Transverse colon (tissue), 4 donors: ENCODE data around the gene HIGD2A. TPM values are rescaled to one million over a fixed set of nuclear protein-coding genes. Genes with fewer than 3 reads are reported as not detected.

Experiments
- DNase-seq: peaks from one replicate; pipeline ENCODE4 v3.0.0-alpha.2; 2019
- H3K27ac ChIP-seq, 4 donors: fragments of 200-600 bp; sonication (generic); 2 replicates each; pipeline ENCODE4 v1.5.1; 2016 to 2018; ENCODE audit warnings: inconsistent platforms in 4 of 4
- H3K27me3 ChIP-seq: fragments of 200-600 bp; sonication (generic); 2 replicates; pipeline ENCODE4 v1.5.1; 2017; ENCODE audit warnings: inconsistent platforms
- H3K36me3 ChIP-seq, 4 donors: fragments of 200-600 bp; sonication (generic); 2 replicates each; pipeline ENCODE4 v1.5.1; 2017 to 2019; ENCODE audit warnings: inconsistent platforms in 4 of 4
- H3K4me1 ChIP-seq, 4 donors: fragments of 200-600 bp; sonication (generic); 2 replicates each; pipeline ENCODE4 v1.5.1; 2017 to 2020; ENCODE audit warnings: inconsistent platforms in 4 of 4
- H3K4me3 ChIP-seq, 4 donors: fragments of 200-600 bp; sonication (generic); 1 replicate in 1 of 4; 2 replicates in 3 of 4; pipeline versions ENCODE4 v1.5.1 to v1.6.1; 2017 to 2019; ENCODE audit warnings: inconsistent platforms in 4 of 4
- H3K9me3 ChIP-seq, 2 donors: fragments of 200-600 bp; sonication (generic); 2 replicates each; pipeline ENCODE4 v1.5.1; 2017 to 2019; ENCODE audit warnings: inconsistent platforms in 2 of 2
- EP300 ChIP-seq: sonication (generic); formaldehyde crosslinking; IDR thresholded peaks from one replicate; pipeline ENCODE4 v1.6.1; 2017; ENCODE audit warnings: antibody characterized with exemption, low read depth
- POLR2A ChIP-seq: fragments of 450-650 bp; IDR thresholded peaks from one replicate; pipeline ENCODE4 v1.6.1; 2016; ENCODE audit warnings: antibody characterized with exemption, mild to moderate bottlenecking, moderate library complexity
- POLR2AphosphoS5 ChIP-seq, 3 donors: sonication (generic); formaldehyde crosslinking; IDR thresholded peaks; one replicate each; pipeline ENCODE4 v1.6.1; 2016; ENCODE audit warnings: antibody characterized with exemption in 3 of 3
- whole genome bisulfite sequencing, 2 donors: methylation state at CpG; one replicate each; pipeline ENCODE4 v1.1.5; 2018; ENCODE audit warnings: low coverage in 1 of 2; 5-methylcytosine and 5-hydroxymethylcytosine counted together
- in situ Hi-C, 4 donors: fragments of 200-750 bp; cut with MboI; loops; one replicate each; pipeline versions ENCODE4 v1.15.0 to v1.15.1; 2017; ENCODE audit warnings: low sequenced_read_pairs in 3 of 4, low pct_ligation_motif_present in 1 of 4, low pct_unique_long_range_greater_than_20kb in 1 of 4
- intact Hi-C: fragments of 100-400 bp; cut with DNase I; formaldehyde crosslinking; loops from one replicate; pipeline ENCODE4 v1.15.1; 2023; ENCODE audit warnings: low total_unique reads
- total RNA-seq, 4 donors: library from RNA; depleted of rRNA; stranded (reverse); fragments of >200 nt; gene quantifications; one replicate each; pipeline ENCODE4 v1.1.0, GENCODE V29; 2016
- TF ChIP-seq, protein P1 (sequence below), 5 experiments: fragments of 200-600 bp in 3 of 5; fragments of 450-650 bp in 2 of 5; sonication (generic) in 3 of 5; IDR thresholded peaks; 1 replicate in 2 of 5; 2 replicates in 3 of 5; pipeline ENCODE4 v1.5.1; 2016 to 2017; ENCODE audit warnings: antibody characterized with exemption in 5 of 5, inconsistent platforms in 3 of 5, mild to moderate bottlenecking in 2 of 5, moderate library complexity in 1 of 5

HIGD2A gene
- total RNA-seq, 4 donors from 2014 or later = 158 to 320 (median 207) TPM

DNA sequence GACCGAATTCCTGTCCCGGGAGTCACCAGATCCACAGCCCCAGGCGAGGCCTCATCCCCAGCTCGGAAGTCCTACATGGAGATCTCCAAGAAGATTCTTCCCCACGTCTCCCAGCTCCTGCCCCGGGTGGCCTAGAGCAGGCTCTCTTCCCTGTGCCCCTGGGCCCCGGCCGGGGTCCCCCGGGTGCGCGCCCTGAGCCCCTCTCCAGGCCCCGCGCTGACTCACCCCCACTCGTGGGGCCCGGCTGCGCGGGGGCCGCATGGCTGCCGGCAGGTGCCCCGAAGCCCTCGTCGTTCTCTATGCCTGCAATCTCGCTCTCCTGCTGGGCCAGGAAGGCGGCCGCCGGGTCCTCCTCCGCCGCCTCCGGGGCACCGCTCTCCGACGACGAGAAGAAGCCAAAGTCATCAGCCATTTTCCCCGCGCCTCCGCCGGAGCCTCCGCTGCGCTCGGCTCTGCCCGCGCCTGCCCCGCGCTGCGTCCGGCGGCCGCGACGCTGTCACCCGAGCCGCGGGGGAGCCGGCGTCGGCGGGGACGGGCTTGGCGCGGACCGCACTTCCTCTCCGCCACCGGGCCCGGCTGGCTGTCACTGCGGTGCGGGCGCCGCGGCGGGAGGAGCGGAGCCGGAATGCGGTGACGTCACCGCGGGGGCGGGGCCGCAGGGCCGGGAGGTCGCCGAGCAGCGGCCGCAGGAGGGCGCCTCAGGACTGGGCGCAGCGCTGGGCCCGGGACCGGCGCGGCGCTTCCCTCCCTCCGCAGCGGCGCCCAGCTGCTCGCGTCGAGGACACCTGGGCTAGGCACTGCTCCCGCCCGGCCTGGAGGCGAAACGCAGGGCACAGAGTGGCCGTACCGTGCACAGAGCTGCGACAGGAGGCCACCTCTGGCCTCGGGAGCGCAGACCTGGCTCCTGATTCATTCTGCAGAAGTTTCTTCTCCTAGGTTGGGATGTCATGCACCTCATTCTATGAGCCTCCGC, 27.7 kb downstream of the HIGD2A start, which contains the start of gene CLTB:
Gene CLTB, minus strand, starts transcription at position 588 of the 973 bp plus-strand sequence. Its CDS starts 176 bp downstream, at position 412.
- intact Hi-C loops = no loop called here
- Histone ChIP-seq H3K9me3 (no peaks in the 10 kb centered on the region), H3K4me3 (peak within 1 kb of the TSS; percentile 80 to 98 (median 88)), H3K27ac (peak within 1 kb of the TSS; percentile 93 to 97 (median 94)), H3K27me3 (no peaks in the 10 kb centered on the region), H3K36me3 (no peaks in the 10 kb centered on the region), H3K4me1 (peaks cover 8 to 51% (median 40%) of the 10 kb centered on the region in 4 donors)
- in situ Hi-C loops = loop anchor here in 2 of 4 donors (10.0 to 25.0 kb wide), 2 partner anchors 159 to 171 kb away; no protein-coding TSS in a partner anchor
- TF ChIP-seq, protein P1, sequence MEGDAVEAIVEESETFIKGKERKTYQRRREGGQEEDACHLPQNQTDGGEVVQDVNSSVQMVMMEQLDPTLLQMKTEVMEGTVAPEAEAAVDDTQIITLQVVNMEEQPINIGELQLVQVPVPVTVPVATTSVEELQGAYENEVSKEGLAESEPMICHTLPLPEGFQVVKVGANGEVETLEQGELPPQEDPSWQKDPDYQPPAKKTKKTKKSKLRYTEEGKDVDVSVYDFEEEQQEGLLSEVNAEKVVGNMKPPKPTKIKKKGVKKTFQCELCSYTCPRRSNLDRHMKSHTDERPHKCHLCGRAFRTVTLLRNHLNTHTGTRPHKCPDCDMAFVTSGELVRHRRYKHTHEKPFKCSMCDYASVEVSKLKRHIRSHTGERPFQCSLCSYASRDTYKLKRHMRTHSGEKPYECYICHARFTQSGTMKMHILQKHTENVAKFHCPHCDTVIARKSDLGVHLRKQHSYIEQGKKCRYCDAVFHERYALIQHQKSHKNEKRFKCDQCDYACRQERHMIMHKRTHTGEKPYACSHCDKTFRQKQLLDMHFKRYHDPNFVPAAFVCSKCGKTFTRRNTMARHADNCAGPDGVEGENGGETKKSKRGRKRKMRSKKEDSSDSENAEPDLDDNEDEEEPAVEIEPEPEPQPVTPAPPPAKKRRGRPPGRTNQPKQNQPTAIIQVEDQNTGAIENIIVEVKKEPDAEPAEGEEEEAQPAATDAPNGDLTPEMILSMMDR (IDR thresholded peaks at IDR 0.05) = peak; percentile 41 to 78 (median 61)
- peak; percentile 42 for TF ChIP-seq POLR2A
- TF ChIP-seq EP300 = no peak
- TF ChIP-seq POLR2AphosphoS5 (IDR thresholded peaks at IDR 0.05) = peak; percentile 73 to 96 (median 95)
- WGBS, 2 donors = 2 to 71% methylated on average over 1 to 74 of the region's 107 CpGs
- DNase-seq = peak; percentile 95

GRCh38 chr5:176416965-176417364, 28.4 kb downstream of the HIGD2A start:
- DNase-seq = no peak
- 82 to 90% methylated on average over 10 to 11 of the region's 11 CpGs for WGBS, 2 donors
- intact Hi-C loops (no loop called here), in situ Hi-C loops (loop anchor here in 2 of 4 donors (10.0 to 25.0 kb wide), 2 partner anchors 158 to 170 kb away; no protein-coding TSS in a partner anchor)
- peaks cover 5 to 45% (median 37%) of the 10 kb centered on the region in 4 donors for H3K4me1 ChIP-seq
- H3K27me3 ChIP-seq = no peaks in the 10 kb centered on the region
- no peak for TF ChIP-seq POLR2AphosphoS5 (IDR thresholded peaks at IDR 0.05)
- TF ChIP-seq, protein P1 (IDR thresholded peaks at IDR 0.05) = peak in 1 of 5 experiments; percentile 0
- peak overlapping the region in 3 of 4 donors; percentile 80 to 93 (median 84) for H3K4me3 ChIP-seq
- no peaks in the 10 kb centered on the region for H3K9me3 ChIP-seq
- no peaks in the 10 kb centered on the region for H3K36me3 ChIP-seq
- H3K27ac ChIP-seq = peak overlapping the region; percentile 93 to 97 (median 94)

DNA sequence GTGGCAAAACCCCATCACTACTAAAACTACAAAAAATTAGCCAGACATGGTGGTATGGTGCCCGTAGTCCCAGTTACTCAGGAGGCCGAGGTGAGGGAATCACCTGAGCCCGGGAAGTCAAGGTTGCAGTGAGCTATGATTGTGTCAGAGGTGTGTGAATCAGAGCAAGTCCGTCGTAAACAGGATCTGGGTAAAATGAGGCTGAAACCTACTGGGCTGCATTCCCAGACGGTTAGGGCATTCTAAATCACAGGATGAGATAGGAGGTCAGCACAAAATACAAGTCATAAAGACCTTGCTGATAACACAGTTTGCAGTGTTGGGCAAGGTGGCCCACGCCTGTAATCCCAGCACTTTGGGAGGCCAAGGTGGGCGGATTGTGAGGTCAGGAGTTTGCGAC, 29.7 kb downstream of the HIGD2A start:
- Histone ChIP-seq H3K9me3 (no peaks in the 10 kb centered on the region), H3K4me3 (no peak overlapping the region), H3K4me1 (peaks cover 5 to 34% (median 31%) of the 10 kb centered on the region in 4 donors), H3K27ac (peak overlapping the region in 1 of 4 donors; percentile 8), H3K36me3 (no peaks in the 10 kb centered on the region), H3K27me3 (no peaks in the 10 kb centered on the region)
- TF ChIP-seq POLR2A (no peak), EP300 (no peak), POLR2AphosphoS5 (IDR thresholded peaks at IDR 0.05) (peak in 1 of 3 donors; percentile 45)
- TF ChIP-seq, protein P1 (IDR thresholded peaks at IDR 0.05) = no peak
- intact Hi-C loops (no loop called here), in situ Hi-C loops (loop anchor here in 2 of 4 donors (10.0 to 25.0 kb wide), 2 partner anchors 157 to 169 kb away; no protein-coding TSS in a partner anchor)
- peak; percentile 61 for DNase-seq
- WGBS, 2 donors = 65 to 69% methylated on average over 6 to 9 of the region's 9 CpGs

- whole genome bisulfite sequencing, 2 donors = 85 to 89% methylated on average over 5 of the region's 5 CpGs
- no peak overlapping the region for H3K27ac ChIP-seq
- no peaks in the 10 kb centered on the region for H3K36me3 ChIP-seq
- TF ChIP-seq POLR2A (no peak), EP300 (no peak), POLR2AphosphoS5 (IDR thresholded peaks at IDR 0.05) (no peak)
- TF ChIP-seq, protein P1 (IDR thresholded peaks at IDR 0.05) = no peak
- H3K4me3 ChIP-seq = no peak overlapping the region
- H3K27me3 ChIP-seq = no peaks in the 10 kb centered on the region
- H3K4me1 ChIP-seq = peaks cover 8 to 22% (median 13%) of the 10 kb centered on the region in 4 donors
- intact Hi-C loops = no loop called here
- H3K9me3 ChIP-seq = no peaks in the 10 kb centered on the region
- in situ Hi-C loops = loop anchor here in 1 of 4 donors (25.0 kb wide), 1 partner anchor 167 kb away; no protein-coding TSS in a partner anchor
- DNase-seq = no peak
Observed at GRCh38 chr5:176420086-176420485, 31.5 kb downstream of the HIGD2A start.
